Astrocyte of the spinal cord (primary cell): ENCODE results near the gene EHF.

Experiments used
- DNase-seq: peaks from one replicate; pipeline ENCODE4 v3.0.0; 2011; ENCODE audit warnings: low read depth, low spot score
- H3K4me3 ChIP-seq: 2 replicates; pipeline ENCODE4 v1.5.1; 2011; ENCODE audit warnings: low read depth, mild to moderate bottlenecking, low read length, moderate library complexity
- in situ Hi-C: cut with HindIII; loops from 2 replicates; pipeline ENCODE4 v1.10.0; 2017; ENCODE audit warnings: low sequenced_read_pairs
- TF ChIP-seq, protein P1 (sequence below): IDR thresholded peaks from 2 replicates; pipeline ENCODE4 v1.5.1; 2012; ENCODE audit warnings: low read depth, mild to moderate bottlenecking, low read length, inconsistent platforms

The EHF gene

GRCh38 chr11:34605481-34606325, 15.2 kb upstream of the EHF start:
- no peak overlapping the region for H3K4me3 ChIP-seq
- DNase-seq = no peak
- TF ChIP-seq, protein P1, sequence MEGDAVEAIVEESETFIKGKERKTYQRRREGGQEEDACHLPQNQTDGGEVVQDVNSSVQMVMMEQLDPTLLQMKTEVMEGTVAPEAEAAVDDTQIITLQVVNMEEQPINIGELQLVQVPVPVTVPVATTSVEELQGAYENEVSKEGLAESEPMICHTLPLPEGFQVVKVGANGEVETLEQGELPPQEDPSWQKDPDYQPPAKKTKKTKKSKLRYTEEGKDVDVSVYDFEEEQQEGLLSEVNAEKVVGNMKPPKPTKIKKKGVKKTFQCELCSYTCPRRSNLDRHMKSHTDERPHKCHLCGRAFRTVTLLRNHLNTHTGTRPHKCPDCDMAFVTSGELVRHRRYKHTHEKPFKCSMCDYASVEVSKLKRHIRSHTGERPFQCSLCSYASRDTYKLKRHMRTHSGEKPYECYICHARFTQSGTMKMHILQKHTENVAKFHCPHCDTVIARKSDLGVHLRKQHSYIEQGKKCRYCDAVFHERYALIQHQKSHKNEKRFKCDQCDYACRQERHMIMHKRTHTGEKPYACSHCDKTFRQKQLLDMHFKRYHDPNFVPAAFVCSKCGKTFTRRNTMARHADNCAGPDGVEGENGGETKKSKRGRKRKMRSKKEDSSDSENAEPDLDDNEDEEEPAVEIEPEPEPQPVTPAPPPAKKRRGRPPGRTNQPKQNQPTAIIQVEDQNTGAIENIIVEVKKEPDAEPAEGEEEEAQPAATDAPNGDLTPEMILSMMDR = no peak
- in situ Hi-C loops = no loop called here

DNA sequence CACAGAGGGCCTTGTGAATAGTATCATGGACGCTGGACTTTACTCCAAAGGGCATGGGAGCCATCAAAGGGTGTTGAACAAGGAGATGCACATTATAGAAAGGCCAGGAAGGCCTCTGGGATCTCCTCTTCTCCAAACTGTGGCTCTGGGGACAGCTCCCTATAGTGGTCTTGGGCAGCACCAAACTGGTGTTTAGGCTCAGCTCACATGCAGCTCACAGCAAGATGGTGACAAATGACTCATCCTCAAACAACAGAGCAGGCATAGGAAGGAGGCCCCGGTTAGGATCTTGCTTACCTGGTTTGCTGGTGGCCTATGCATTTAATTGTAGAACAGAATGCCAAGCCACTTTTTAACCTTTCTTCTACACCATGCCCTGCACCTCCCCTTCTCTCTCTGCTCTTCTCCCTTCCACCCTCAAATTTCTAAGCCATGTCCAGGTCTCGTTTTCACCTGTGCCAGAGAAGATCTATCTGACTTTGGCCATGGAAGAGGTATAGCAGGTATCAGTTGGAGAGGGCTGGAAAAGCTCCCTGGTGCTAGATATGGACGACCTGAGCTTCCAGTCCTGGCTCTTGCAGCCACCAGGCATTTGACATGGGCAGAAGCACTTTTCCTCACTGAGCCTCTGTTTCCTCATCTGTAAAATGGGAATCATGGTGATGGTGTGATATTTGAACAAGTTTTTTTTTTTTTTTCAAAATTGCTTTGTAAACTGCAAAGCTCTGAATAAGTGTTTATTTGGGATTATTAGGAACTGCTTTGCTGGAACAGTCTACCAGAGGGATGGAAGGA, 14.4 kb upstream of the EHF start:
- in situ Hi-C loops = no loop called here
- no peak overlapping the region for H3K4me3 ChIP-seq
- no peak for DNase-seq
- TF ChIP-seq, protein P1 = no peak

DNA sequence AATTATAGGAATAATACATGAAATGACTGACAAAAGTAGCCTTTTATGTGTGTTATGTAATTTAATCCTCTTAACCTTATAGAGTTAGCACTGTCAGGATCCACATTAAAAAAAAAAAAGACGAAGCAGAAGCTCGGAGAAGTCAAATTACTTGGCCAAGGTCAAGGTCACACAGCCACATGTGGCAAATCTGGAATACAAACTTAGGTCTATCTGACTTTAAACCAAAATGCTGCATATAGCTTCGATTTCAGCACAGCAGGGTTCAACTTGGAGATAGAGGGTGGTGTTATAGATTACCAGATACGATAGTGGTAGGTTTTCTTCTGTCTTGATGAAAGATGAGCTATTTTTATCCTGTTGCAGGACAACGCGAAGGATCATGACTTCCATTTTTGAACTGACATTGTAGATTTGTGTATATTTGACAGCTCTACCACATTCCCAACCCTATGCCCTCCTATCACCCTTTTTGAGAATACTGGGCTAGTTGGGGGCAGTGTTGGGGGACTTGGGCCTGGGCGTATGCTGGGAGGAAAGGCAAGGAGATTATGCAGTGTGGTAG, 11.6 kb upstream of the EHF start:
- TF ChIP-seq, protein P1 = no peak
- no peak overlapping the region for H3K4me3 ChIP-seq

GRCh38 chr11:34609850-34610249, 11.0 kb upstream of the EHF start:
- no peak for DNase-seq
- TF ChIP-seq, protein P1 = no peak
- in situ Hi-C loops = no loop called here
- no peak overlapping the region for H3K4me3 ChIP-seq

More for the DNA sequence above, 11.6 kb upstream of the EHF start:
- DNase-seq = no peak
- in situ Hi-C loops = no loop called here

GRCh38 chr11:34610324-34611041, 10.4 kb upstream of the EHF start:
- in situ Hi-C loops = no loop called here
- DNase-seq = no peak
- no peak overlapping the region for H3K4me3 ChIP-seq
- TF ChIP-seq, protein P1 = no peak

GRCh38 chr11:34613015-34613414, 7.9 kb upstream of the EHF start:
- in situ Hi-C loops = no loop called here
- DNase-seq = no peak
- TF ChIP-seq, protein P1 = no peak
- no peak overlapping the region for H3K4me3 ChIP-seq
